ENCODE results near the gene ESPL1. TPM values are rescaled to one million over a fixed set of nuclear protein-coding genes. Genes with fewer than 3 reads are reported as not detected.

Gene ESPL1
- total RNA-seq, 1 experiment from 2014 or later = 12.1 TPM

- BruUV-seq (replicated peaks) = no TSS peak
- intact Hi-C loops (cut with micrococcal nuclease) = no loop called here
- POLR2A ChIA-PET = interaction anchor here (1.4 to 3.7 kb wide), 3 partner anchors 9 to 29 kb away, joined by 5 to 18 read pairs (median 8); partner anchors contain the start of gene RARG
Observed at GRCh38 chr12:53222170-53222721, 45.9 kb upstream of the ESPL1 start.

DNA sequence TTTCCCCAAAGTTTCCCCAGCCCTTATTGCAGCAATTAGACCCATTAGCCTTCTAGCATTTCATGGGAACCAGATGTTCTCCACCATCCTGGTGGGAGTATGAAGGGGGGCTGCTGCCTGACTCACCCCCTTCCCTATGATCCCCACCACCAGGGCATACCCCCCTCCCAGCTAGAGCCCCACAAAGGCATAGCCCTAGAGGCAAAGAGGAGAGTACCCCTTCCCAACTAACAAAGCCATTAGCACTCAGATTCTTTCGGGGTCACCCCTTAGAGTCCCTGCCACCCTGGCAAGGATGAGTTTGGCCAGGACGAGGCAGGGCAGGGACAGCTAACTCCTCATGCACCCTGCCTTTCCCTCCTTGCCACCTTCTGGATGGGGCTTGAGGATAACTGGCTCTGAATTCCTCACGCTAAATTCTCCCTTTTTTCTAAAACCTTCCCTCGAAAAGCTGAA is 45.3 kb upstream of the ESPL1 start:
- intact Hi-C loops (cut with micrococcal nuclease) = no loop called here
- BruUV-seq (replicated peaks) = no TSS peak
- POLR2A ChIA-PET = interaction anchor here (0.6 to 3.7 kb wide), 6 partner anchors 9 to 76 kb away, joined by 3 to 18 read pairs (median 4); partner anchors contain the start of gene RARG

More at GRCh38 chr12:53222170-53222721, 45.9 kb upstream of the ESPL1 start:
- no peak for DNase-seq (ENCODE audit: unreplicated experiment)
- Mint-ChIP-seq H3K27me3 (ENCODE audit: insufficient read depth, unreplicated experiment) (no peaks in the 10 kb centered on the region), H3K9me3 (ENCODE audit: unreplicated experiment) (no peaks in the 10 kb centered on the region), H3K4me1 (ENCODE audit: insufficient read depth, unreplicated experiment) (peaks cover 68% of the 10 kb centered on the region), H3K36me3 (ENCODE audit: insufficient read depth, unreplicated experiment) (peaks cover 24% of the 10 kb centered on the region), H3K4me3 (ENCODE audit: unreplicated experiment) (peak overlapping the region; percentile 83), H3K27ac (ENCODE audit: low read depth, unreplicated experiment) (no peak overlapping the region)
- TF ChIP-seq, protein P1, sequence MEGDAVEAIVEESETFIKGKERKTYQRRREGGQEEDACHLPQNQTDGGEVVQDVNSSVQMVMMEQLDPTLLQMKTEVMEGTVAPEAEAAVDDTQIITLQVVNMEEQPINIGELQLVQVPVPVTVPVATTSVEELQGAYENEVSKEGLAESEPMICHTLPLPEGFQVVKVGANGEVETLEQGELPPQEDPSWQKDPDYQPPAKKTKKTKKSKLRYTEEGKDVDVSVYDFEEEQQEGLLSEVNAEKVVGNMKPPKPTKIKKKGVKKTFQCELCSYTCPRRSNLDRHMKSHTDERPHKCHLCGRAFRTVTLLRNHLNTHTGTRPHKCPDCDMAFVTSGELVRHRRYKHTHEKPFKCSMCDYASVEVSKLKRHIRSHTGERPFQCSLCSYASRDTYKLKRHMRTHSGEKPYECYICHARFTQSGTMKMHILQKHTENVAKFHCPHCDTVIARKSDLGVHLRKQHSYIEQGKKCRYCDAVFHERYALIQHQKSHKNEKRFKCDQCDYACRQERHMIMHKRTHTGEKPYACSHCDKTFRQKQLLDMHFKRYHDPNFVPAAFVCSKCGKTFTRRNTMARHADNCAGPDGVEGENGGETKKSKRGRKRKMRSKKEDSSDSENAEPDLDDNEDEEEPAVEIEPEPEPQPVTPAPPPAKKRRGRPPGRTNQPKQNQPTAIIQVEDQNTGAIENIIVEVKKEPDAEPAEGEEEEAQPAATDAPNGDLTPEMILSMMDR (IDR thresholded peaks at IDR 0.05; ENCODE audit: unreplicated experiment) = no peak
- CTCF ChIA-PET = interaction anchor here (0.6 to 0.8 kb wide), 3 partner anchors 43 to 123 kb away, joined by 3 to 4 read pairs (median 3); no protein-coding TSS in a partner anchor

DNA sequence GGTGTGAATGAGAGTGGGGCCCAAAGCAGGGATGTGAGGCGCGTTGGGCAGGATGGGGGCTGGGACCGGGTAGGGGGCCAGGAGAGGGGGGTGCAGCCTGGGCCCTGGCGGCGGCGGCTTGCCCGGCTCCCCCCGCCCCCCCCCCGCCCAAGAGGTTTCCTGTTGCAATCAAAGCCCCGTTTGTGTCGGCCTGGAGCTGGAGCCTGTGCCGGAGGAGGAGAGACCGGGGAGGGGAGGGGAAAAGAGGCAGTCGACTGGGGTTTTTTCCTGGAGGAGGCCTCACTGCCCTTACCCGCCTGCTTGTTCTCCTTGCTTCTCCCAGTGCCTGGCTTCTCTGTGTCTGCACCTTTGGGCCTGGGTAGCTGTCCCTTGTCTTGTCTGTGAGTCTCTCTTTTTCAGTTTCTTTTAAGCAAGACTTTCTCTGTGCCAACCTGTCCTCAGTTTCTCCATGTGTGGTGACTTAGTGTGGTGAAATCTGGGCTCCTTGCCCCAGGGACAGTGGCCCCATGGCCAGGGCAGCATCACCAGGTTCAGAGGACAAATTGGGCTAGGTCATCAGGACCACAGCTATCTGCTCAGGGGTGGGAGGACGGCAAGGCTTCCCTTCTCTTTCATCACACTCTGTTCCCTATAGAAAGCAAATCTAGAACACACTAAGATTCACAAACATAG is 44.6 kb upstream of the ESPL1 start:
- CTCF ChIA-PET = interaction anchor here (0.6 to 0.8 kb wide), 4 partner anchors 9 to 320 kb away, joined by 3 to 4 read pairs (median 3); no protein-coding TSS in a partner anchor
- POLR2A ChIA-PET = interaction anchor here (0.6 to 1.8 kb wide), 6 partner anchors 8 to 403 kb away, joined by 3 to 8 read pairs (median 4); partner anchors contain the start of genes CSAD and ZNF740
- no peak for DNase-seq (ENCODE audit: unreplicated experiment)
- H3K27me3 Mint-ChIP-seq (ENCODE audit: insufficient read depth, unreplicated experiment) = no peaks in the 10 kb centered on the region
- no TSS peak for BruUV-seq (replicated peaks)
- TF ChIP-seq, protein P1 (IDR thresholded peaks at IDR 0.05; ENCODE audit: unreplicated experiment) = no peak
- no peak overlapping the region for H3K27ac Mint-ChIP-seq (ENCODE audit: low read depth, unreplicated experiment)
- intact Hi-C loops (cut with micrococcal nuclease) = no loop called here
- no peak overlapping the region for H3K4me3 Mint-ChIP-seq (ENCODE audit: unreplicated experiment)
- H3K9me3 Mint-ChIP-seq (ENCODE audit: unreplicated experiment) = no peaks in the 10 kb centered on the region
- peaks cover 60% of the 10 kb centered on the region for H3K4me1 Mint-ChIP-seq (ENCODE audit: insufficient read depth, unreplicated experiment)
- peaks cover 27% of the 10 kb centered on the region for H3K36me3 Mint-ChIP-seq (ENCODE audit: insufficient read depth, unreplicated experiment)

More for the DNA sequence above, 45.3 kb upstream of the ESPL1 start:
- CTCF ChIA-PET = interaction anchor here (0.6 to 0.8 kb wide), 4 partner anchors 10 to 320 kb away, joined by 3 to 4 read pairs (median 3); no protein-coding TSS in a partner anchor
- peaks cover 63% of the 10 kb centered on the region for H3K4me1 Mint-ChIP-seq (ENCODE audit: insufficient read depth, unreplicated experiment)
- H3K9me3 Mint-ChIP-seq (ENCODE audit: unreplicated experiment) = no peaks in the 10 kb centered on the region
- H3K4me3 Mint-ChIP-seq (ENCODE audit: unreplicated experiment) = peak overlapping the region; percentile 19
- no peaks in the 10 kb centered on the region for H3K27me3 Mint-ChIP-seq (ENCODE audit: insufficient read depth, unreplicated experiment)
- H3K27ac Mint-ChIP-seq (ENCODE audit: low read depth, unreplicated experiment) = no peak overlapping the region
- DNase-seq (ENCODE audit: unreplicated experiment) = no peak
- TF ChIP-seq, protein P1 (IDR thresholded peaks at IDR 0.05; ENCODE audit: unreplicated experiment) = no peak
- peaks cover 27% of the 10 kb centered on the region for H3K36me3 Mint-ChIP-seq (ENCODE audit: insufficient read depth, unreplicated experiment)

Measured in MCF 10A (cell line).